NCI-H146 treated with DMSO at 0.1 percent for 48 hours (cell line): ENCODE data around the gene HOXA4.

ENCODE experiments used
- DNase-seq: peaks from one replicate; lab custom pipeline; 2025; ENCODE audit not compliant: unreplicated experiment; lab: John Stamatoyannopoulos, UW

Gene HOXA4

GRCh38 chr7:27106181-27106900, 24.2 kb downstream of the HOXA4 start:
- no peak for DNase-seq

GRCh38 chr7:27105301-27106031, 25.1 kb downstream of the HOXA4 start:
- no peak for DNase-seq

GRCh38 chr7:27104341-27105058, 26.1 kb downstream of the HOXA4 start:
- DNase-seq, result no peak

GRCh38 chr7:27103489-27104226, 26.9 kb downstream of the HOXA4 start:
- no peak for DNase-seq

GRCh38 chr7:27102581-27103442, 27.7 kb downstream of the HOXA4 start, which contains the start of gene HOXA2:
Gene HOXA2, minus strand, starts transcription at chr7:27102683. Its CDS starts 183 bp downstream, at chr7:27102500.
- DNase-seq, result no peak

- no peak for DNase-seq
Measured at GRCh38 chr7:27101957-27102580, 28.5 kb downstream of the HOXA4 start.

GRCh38 chr7:27101171-27101956, 29.2 kb downstream of the HOXA4 start:
- no peak for DNase-seq

- no peak for DNase-seq
Measured at GRCh38 chr7:27100694-27101170, 29.8 kb downstream of the HOXA4 start.

GRCh38 chr7:27099453-27100370, 30.8 kb downstream of the HOXA4 start:
- DNase-seq, result no peak

- no peak for DNase-seq
Measured at GRCh38 chr7:27098578-27099451, 31.7 kb downstream of the HOXA4 start.

- no peak for DNase-seq
Measured at GRCh38 chr7:27097686-27098577, 32.6 kb downstream of the HOXA4 start.

GRCh38 chr7:27096768-27097514, 33.6 kb downstream of the HOXA4 start:
- peak; percentile 42 for DNase-seq

GRCh38 chr7:27095897-27096767, 34.4 kb downstream of the HOXA4 start, which contains the start of gene HOXA1:
Gene HOXA1, minus strand, starts transcription at chr7:27096000. Its CDS starts 88 bp downstream, at chr7:27095912.
- DNase-seq, result peak; percentile 62
